ENCODE data around the gene SUPT4H1.

Gene SUPT4H1

DNA sequence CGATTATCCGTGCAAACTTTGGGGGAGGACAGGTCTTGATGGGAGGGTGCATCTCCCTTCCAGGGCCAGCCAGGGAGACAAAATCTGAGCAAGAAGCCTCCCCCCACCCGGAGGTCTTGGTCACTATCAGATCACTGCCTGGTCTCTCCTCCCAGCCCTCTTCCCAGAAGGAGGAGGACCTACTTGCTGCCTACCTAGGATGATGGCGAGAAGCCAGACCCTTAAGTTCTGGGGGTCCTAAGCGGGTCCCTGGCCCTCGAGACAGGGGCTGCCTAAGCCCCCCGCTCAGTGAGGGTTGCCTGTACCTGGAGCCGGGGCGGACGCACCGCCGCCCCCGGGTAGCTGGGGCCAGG, 28.0 kb downstream of the SUPT4H1 start:
- DNase-seq (ENCODE audit: low spot score): no peak
- in situ Hi-C loops (cut with MboI; ENCODE audit: low sequenced_read_pairs, unreplicated experiment): no loop called here
- TF ChIP-seq, protein P1, sequence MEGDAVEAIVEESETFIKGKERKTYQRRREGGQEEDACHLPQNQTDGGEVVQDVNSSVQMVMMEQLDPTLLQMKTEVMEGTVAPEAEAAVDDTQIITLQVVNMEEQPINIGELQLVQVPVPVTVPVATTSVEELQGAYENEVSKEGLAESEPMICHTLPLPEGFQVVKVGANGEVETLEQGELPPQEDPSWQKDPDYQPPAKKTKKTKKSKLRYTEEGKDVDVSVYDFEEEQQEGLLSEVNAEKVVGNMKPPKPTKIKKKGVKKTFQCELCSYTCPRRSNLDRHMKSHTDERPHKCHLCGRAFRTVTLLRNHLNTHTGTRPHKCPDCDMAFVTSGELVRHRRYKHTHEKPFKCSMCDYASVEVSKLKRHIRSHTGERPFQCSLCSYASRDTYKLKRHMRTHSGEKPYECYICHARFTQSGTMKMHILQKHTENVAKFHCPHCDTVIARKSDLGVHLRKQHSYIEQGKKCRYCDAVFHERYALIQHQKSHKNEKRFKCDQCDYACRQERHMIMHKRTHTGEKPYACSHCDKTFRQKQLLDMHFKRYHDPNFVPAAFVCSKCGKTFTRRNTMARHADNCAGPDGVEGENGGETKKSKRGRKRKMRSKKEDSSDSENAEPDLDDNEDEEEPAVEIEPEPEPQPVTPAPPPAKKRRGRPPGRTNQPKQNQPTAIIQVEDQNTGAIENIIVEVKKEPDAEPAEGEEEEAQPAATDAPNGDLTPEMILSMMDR (IDR thresholded peaks at IDR 0.05; ENCODE audit: borderline replicate concordance, control extremely low read depth, extremely low read depth, insufficient read depth, missing control alignments): no peak

DNA sequence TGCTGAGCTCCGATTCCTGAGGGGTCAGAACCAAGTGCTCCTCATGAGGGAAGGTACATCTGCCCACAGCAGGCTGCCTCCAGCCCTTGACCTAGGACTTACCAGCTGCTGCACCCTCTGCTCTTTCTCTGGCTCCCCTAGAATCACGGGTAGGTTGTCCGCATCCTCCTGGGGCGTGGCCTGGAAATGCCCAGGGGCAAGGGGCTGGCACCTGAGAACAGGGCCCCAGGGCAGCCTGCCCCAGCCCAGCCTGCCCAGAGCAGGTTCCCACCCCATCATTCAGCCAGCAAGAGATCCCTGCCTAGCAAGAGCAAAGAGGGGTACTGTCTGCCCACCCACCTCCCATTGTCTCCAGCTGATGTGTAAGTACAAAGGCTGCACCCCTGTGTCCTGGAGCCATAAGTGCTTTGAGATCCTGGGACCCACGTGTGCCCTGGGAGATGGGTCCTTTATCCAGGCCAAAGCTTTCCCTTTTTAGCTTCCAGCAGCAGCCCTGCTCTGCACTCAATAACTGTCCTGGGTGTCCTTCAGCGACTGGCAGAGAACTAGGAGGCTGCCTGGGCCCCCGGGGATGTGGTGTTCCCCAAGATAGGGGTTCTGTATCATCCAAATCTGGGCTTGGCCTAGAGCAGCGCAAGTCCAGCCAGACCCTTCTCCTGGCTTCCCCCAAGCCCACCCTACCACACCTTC, 28.5 kb downstream of the SUPT4H1 start:
- DNase-seq (ENCODE audit: low spot score): no peak
- TF ChIP-seq, protein P1 (IDR thresholded peaks at IDR 0.05; ENCODE audit: borderline replicate concordance, control extremely low read depth, extremely low read depth, insufficient read depth, missing control alignments): no peak
- in situ Hi-C loops (cut with MboI; ENCODE audit: low sequenced_read_pairs, unreplicated experiment): no loop called here

DNA sequence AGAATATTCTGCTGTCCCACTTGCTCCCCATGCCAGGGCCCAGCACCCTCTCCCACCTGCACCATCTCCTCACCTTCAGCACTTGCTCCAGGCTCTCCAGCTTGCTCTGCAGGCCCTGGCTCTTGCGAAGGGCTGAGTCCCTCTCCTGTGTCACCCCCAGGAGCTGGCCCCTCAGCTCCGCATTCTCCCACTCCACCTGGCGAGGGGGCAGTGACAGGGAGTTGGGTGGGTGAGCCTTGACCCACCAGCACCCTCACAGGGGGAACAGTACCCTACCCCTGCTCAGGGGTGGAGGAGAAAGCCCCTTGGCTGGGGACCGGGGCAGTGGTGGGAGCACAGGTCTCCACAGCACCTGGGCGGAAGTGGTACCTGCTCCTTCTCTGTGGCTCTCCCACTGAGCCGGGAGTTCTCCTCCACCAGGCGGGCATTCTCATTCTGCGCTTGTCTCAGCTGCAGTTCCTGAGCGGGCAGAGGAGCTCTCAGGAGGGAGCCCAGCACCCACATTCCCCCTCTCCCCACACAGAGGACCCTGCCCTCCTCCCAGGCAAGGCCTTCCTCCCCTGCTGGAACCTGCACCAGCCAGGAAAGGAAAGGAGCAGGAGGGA, 29.3 kb downstream of the SUPT4H1 start:
- no peak for DNase-seq (ENCODE audit: low spot score)
- TF ChIP-seq, protein P1 (IDR thresholded peaks at IDR 0.05; ENCODE audit: borderline replicate concordance, control extremely low read depth, extremely low read depth, insufficient read depth, missing control alignments): no peak
- in situ Hi-C loops (cut with MboI; ENCODE audit: low sequenced_read_pairs, unreplicated experiment): no loop called here

DNA sequence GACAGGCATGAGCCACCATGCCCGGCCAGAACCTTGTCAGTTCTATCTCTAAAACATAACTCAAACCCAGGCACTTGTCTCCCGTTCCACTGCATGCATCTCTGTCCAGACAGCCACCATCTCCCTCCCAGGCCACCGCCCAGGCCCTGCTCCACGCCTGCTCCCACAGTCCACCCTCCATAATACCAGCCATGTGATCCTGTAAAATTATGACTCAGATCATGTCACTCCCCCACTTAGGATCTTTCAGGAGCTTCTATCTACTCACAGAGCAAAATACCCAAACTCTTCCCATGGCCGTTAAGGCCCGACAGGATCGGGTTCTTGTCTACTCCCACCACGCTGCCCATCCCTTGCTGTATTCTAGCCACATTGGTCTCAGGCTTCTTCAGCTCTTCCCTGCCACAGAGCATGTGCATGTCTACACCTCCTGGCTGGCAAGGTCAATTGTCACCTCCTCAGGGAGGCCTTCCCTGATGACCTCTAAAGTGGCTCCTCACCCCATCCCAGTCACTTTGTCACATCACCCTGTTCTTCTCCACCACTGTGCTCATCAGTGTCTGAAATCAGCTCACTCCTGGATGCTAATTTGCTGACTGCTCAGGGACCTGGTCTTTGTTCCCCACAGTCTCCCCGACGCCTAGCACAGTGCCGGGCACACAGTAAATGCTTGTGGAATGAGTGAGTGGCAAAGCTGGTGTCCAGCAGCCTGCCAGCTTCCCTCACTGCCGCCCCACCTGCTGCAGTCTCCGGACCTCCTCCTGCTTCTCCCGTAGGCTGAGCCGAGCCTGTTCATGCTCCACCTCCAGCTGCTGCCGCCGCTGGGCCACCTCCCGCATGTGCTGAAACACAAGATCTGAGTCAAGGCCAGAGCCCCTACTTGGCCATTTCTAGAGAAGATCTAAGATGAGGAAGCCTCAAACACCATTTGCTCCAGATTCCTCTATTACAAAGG, 30.2 kb downstream of the SUPT4H1 start:
- TF ChIP-seq, protein P1 (IDR thresholded peaks at IDR 0.05; ENCODE audit: borderline replicate concordance, control extremely low read depth, extremely low read depth, insufficient read depth, missing control alignments): no peak
- no peak for DNase-seq (ENCODE audit: low spot score)
- in situ Hi-C loops (cut with MboI; ENCODE audit: low sequenced_read_pairs, unreplicated experiment): no loop called here

DNA sequence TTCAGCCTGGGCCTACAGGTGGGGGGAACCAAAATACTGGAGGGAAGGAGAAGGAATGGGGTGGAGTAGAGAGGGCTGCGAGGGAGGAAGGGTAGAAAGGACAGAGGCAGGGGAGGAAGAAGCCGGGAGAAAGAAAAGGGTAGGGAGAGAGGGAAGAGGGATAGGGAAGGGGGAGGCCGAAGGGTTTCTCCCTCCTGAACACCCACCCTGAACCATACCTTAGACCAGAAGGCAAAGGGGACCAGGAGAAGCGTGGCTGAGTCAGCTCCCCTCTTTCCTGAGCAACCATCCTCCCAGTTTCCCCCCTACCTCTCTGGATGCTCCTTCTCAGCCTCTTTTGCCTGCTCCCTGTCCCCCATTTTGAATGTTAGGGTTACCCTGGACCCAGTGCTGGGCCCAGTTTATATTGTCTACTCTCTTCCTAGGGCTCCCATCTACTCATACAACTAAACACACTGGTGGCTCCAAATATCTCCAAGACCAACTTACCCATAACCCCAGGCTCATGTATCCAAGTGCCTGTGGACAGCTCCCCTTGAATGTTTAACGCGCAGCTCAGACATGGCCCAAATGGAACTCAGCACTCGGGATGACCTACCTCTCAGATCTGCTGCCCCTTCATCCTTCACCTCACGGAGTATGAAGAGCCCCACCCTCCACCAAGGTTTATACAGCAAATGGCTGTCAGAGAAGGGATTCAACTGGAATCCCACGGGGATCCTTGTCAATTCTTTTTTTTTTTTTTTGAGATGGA, 31.3 kb downstream of the SUPT4H1 start:
- DNase-seq (ENCODE audit: low spot score): no peak
- in situ Hi-C loops (cut with MboI; ENCODE audit: low sequenced_read_pairs, unreplicated experiment): no loop called here
- TF ChIP-seq, protein P1 (IDR thresholded peaks at IDR 0.05; ENCODE audit: borderline replicate concordance, control extremely low read depth, extremely low read depth, insufficient read depth, missing control alignments): no peak

DNA sequence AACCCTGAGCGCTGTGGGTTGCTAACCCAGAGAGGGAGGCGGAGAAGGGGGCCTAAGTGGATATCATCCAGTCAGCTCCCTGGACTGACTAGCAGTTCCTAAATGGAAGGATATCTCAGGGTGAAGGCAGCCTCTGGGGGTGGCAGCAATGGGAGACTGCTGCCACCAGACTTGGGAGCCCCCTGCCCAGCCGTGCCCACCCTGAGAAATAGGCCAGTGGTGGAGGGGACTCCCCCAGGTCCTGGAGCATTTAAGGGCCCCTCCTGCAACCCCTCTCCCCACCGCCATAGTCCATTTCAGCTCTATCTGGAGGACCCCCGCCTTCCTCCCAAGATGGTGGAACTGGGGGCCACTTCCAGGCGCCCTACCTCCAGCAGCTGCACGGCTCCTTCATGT, 31.8 kb downstream of the SUPT4H1 start:
- DNase-seq (ENCODE audit: low spot score): no peak
- TF ChIP-seq, protein P1 (IDR thresholded peaks at IDR 0.05; ENCODE audit: borderline replicate concordance, control extremely low read depth, extremely low read depth, insufficient read depth, missing control alignments): no peak
- in situ Hi-C loops (cut with MboI; ENCODE audit: low sequenced_read_pairs, unreplicated experiment): no loop called here
